Adrenal gland (tissue), 5 donors: ENCODE results near the gene NUDT21.

Experiments
- CTCF ChIP-seq, 6 experiments: fragments of 450-650 bp in 4 of 6; fragments of 200-600 bp in 2 of 6; sonication (generic) in 1 of 6; IDR thresholded peaks; 1 replicate in 5 of 6; 2 replicates in 1 of 6; pipeline versions ENCODE4 v1.5.1 to v1.8.0; 2016 to 2021; ENCODE audit warnings: antibody characterized with exemption in 6 of 6, mild to moderate bottlenecking in 2 of 6, moderate library complexity in 1 of 6
- POLR2A ChIP-seq, 2 donors: fragments of 450-650 bp; IDR thresholded peaks; one replicate each; pipeline ENCODE4 v1.6.1; 2017; ENCODE audit warnings: antibody characterized with exemption in 2 of 2, mild to moderate bottlenecking in 2 of 2, moderate library complexity in 1 of 2
- donor health status: DM: no; HTN: no; CAD: no.

GRCh38 chr16:56421313-56421712 lies 29.8 kb downstream of the NUDT21 start:
- TF ChIP-seq CTCF (IDR thresholded peaks at IDR 0.05) (no peak), POLR2A (IDR thresholded peaks at IDR 0.05) (no peak)
